Mucosa of descending colon (tissue), 3 donors: ENCODE measurements around the gene IPO11. TPM values are rescaled to one million over a fixed set of nuclear protein-coding genes. Genes with fewer than 3 reads are reported as not detected.

Experiments
- ATAC-seq: fragments of 200-7000 bp; cut with Tn5 transposase; one replicate; pipeline ENCODE4 v1.9.1; 2020; ENCODE audit warnings: mild to moderate bottlenecking, moderate library complexity
- DNase-seq, 3 donors: peaks; one replicate each; pipeline ENCODE4 v3.0.0-alpha.2; 2020
- H3K36me3 ChIP-seq: fragments of 200-600 bp; one replicate; pipeline ENCODE4 v1.8.0; 2021; ENCODE audit warnings: low read depth, mild to moderate bottlenecking
- H3K4me1 ChIP-seq: fragments of 200-600 bp; one replicate; pipeline ENCODE4 v1.8.0; 2021; ENCODE audit warnings: low read depth, mild to moderate bottlenecking
- H3K4me3 ChIP-seq: fragments of 200-600 bp; one replicate; pipeline ENCODE4 v1.8.0; 2021; ENCODE audit warnings: mild to moderate bottlenecking
- H3K9me3 ChIP-seq: fragments of 200-600 bp; one replicate; pipeline ENCODE4 v1.8.0; 2021; ENCODE audit warnings: mild to moderate bottlenecking
- intact Hi-C, 2 donors: fragments of 100-400 bp; cut with DNase I in 1 of 2; cut with micrococcal nuclease in 1 of 2; formaldehyde crosslinking; loops; one replicate each; pipeline versions ENCODE4 v1.11.0 to v1.11.1; 2022; cut with DNase I, micrococcal nuclease
- total RNA-seq, 3 donors: library from RNA; stranded (reverse); fragmentation: NEBNext Ultra II Directional in 2 of 3; extraction: Animal tissue kit (Norgen Biotek cat#: 25700) in 2 of 3; gene quantifications; one replicate each; pipeline versions ENCODE4 v1.2.1 to v1.2.4, GENCODE V29; 2021 to 2023
- TF ChIP-seq, protein P1 (sequence below): fragments of 200-600 bp; IDR thresholded peaks from one replicate; pipeline ENCODE4 v1.8.0; 2022; ENCODE audit warnings: antibody characterized with exemption, mild to moderate bottlenecking
- donor health status: DM: no; HTN: no; CAD: no; lungs with moderate emphysema.
- donor health status: DM: no; HTN: no; CAD: no.
- donor health status: DM: no; HTN: yes; CAD: no.

IPO11 gene
- total RNA-seq, 3 donors from 2014 or later: 17.6 to 21.9 (median 18.5) TPM

GRCh38 chr5:62473209-62473608 lies 60.6 kb downstream of the IPO11 start:
- ATAC-seq (no peak), DNase-seq (no peak)
- TF ChIP-seq, protein P1, sequence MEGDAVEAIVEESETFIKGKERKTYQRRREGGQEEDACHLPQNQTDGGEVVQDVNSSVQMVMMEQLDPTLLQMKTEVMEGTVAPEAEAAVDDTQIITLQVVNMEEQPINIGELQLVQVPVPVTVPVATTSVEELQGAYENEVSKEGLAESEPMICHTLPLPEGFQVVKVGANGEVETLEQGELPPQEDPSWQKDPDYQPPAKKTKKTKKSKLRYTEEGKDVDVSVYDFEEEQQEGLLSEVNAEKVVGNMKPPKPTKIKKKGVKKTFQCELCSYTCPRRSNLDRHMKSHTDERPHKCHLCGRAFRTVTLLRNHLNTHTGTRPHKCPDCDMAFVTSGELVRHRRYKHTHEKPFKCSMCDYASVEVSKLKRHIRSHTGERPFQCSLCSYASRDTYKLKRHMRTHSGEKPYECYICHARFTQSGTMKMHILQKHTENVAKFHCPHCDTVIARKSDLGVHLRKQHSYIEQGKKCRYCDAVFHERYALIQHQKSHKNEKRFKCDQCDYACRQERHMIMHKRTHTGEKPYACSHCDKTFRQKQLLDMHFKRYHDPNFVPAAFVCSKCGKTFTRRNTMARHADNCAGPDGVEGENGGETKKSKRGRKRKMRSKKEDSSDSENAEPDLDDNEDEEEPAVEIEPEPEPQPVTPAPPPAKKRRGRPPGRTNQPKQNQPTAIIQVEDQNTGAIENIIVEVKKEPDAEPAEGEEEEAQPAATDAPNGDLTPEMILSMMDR: no peak
- intact Hi-C loops: no loop called here
- H3K4me1 ChIP-seq: no peaks in the 10 kb centered on the region
- H3K4me3 ChIP-seq: no peak overlapping the region
- H3K9me3 ChIP-seq: no peaks in the 10 kb centered on the region
- H3K36me3 ChIP-seq: no peaks in the 10 kb centered on the region

DNA sequence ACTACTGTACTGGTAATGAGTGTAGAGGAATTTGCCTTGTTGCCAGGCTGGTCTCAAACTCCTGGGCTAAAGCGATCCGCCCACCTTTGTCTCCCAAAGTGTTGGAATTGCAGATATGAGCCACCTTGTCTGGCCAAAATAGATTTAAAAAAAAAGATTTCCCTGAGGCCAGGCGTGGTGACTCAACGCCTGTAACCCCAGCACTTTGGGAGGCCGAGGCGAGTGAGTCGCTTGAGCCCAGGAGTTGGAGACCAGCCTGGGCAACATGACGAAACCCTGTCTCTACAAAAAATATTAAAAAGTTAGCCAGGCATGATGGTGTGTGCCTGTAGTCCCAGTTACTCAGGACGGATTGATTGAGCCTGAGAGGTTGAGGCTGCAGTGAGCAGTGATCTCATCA lies 62.5 kb downstream of the IPO11 start:
- no peak for DNase-seq
- TF ChIP-seq, protein P1: no peak
- intact Hi-C loops: no loop called here
- Histone ChIP-seq H3K4me3 (no peak overlapping the region), H3K9me3 (peaks cover 2% of the 10 kb centered on the region), H3K4me1 (no peaks in the 10 kb centered on the region), H3K36me3 (no peaks in the 10 kb centered on the region)
- ATAC-seq: no peak

DNA sequence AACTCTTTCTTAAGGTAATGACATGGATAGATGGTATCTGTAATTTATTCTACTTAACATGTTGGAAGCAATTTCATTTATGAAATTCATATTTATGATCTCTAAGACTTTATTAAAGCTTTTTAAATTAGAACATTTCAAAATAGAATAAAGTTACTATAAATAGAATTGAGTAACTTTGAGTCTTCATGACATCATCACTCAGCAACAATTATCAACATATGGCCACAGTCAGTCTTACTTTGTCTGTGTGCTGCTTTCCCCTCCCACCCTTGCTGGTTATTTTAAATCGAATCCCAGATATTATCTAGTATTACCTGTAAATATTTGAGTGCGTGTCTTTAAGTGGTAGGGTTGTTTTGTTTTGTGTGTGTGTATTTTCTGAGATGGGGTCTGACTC lies 65.2 kb downstream of the IPO11 start:
- no peak for DNase-seq

DNA sequence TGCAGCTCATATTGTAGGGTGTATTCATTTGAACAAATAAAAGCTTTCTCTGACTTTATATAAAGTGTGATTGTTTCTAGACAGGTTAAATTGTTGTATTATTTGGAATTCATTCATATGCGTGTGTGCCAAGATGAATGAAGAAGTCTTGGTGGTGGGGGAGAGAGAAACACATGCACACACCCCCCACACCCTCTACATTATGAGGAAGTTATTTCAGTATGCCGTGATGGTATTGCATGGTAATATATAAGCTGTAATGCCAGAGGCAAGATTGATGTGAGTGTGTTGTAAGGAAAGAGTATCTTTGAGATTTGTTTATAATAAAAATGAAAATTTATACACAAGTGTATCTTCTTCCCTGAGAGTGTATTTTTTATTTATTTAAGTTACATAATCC lies 71.0 kb downstream of the IPO11 start:
- DNase-seq (no peak), ATAC-seq (no peak)
- no peaks in the 10 kb centered on the region for H3K4me1 ChIP-seq
- peaks cover 2% of the 10 kb centered on the region for H3K9me3 ChIP-seq
- H3K36me3 ChIP-seq: no peaks in the 10 kb centered on the region
- TF ChIP-seq, protein P1: no peak
- no peak overlapping the region for H3K4me3 ChIP-seq
- intact Hi-C loops: no loop called here

More for the DNA sequence above, 65.2 kb downstream of the IPO11 start:
- no peak overlapping the region for H3K4me3 ChIP-seq
- no peaks in the 10 kb centered on the region for H3K4me1 ChIP-seq
- TF ChIP-seq, protein P1: no peak
- peaks cover 2% of the 10 kb centered on the region for H3K9me3 ChIP-seq
- ATAC-seq: no peak
- no peaks in the 10 kb centered on the region for H3K36me3 ChIP-seq
- intact Hi-C loops: no loop called here

DNA sequence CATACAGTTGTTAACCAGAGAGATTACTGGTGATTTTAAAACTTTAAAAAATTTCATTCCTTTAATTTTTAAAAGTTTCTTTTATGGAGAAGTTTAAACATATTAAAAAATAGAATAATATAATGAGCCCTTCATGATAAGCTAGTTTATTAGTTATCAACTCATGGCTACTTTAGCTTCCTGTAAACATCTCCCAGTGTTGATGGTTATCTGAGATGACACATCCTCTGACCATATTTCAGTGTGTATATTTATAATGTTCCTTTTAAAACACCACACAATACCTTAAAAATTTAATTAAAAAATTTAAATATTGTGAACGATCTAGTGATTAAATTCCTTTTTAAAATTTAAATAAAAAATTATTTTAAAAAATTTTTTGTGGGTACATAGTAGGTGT lies 74.1 kb downstream of the IPO11 start:
- H3K4me3 ChIP-seq: no peak overlapping the region
- no peaks in the 10 kb centered on the region for H3K36me3 ChIP-seq
- ATAC-seq: no peak
- TF ChIP-seq, protein P1: no peak
- H3K9me3 ChIP-seq: no peaks in the 10 kb centered on the region
- no peaks in the 10 kb centered on the region for H3K4me1 ChIP-seq
- intact Hi-C loops: no loop called here
- no peak for DNase-seq

DNA sequence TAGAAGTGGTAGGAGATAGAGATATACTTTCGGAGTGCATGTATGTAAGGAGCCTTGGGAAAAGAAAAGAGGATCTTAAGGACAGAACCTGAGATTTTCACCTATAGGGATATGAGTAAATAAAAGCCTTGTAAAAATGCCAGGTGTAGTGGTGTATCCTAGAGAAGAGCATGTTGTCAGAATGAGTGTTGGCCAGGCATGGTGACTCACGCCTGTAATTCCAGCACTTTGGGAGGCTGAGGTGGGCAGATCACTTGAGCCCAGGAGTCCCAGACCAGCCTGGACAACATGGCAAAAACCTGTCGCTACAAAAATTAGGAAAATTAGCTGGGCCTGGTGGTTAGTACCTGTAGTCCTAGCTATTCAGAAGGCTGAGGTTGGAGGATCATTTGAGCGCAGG lies 76.0 kb downstream of the IPO11 start:
- H3K36me3 ChIP-seq: no peaks in the 10 kb centered on the region

More for the DNA sequence above, 76.0 kb downstream of the IPO11 start:
- TF ChIP-seq, protein P1: no peak
- Histone ChIP-seq H3K4me3 (no peak overlapping the region), H3K4me1 (no peaks in the 10 kb centered on the region), H3K9me3 (no peaks in the 10 kb centered on the region)
- ATAC-seq (no peak), DNase-seq (no peak)
- intact Hi-C loops: no loop called here
